OCI-LY3 (cell line): ENCODE results near the gene CHURC1.

ENCODE experiments used
- EZH2phosphoT487 ChIP-seq: fragments of 200-600 bp; shearing (Covaris generic); IDR thresholded peaks from 2 replicates; pipeline ENCODE4 v1.6.1; 2018; ENCODE audit warnings: antibody characterized with exemption, mixed run types, low read depth
- TF ChIP-seq, protein P1 (sequence below): fragments of 200-600, 300-600 bp; sonication (generic); IDR thresholded peaks from 2 replicates; pipeline ENCODE4 v1.5.1; 2014; ENCODE audit warnings: antibody characterized with exemption, low read length, low read depth

DNA sequence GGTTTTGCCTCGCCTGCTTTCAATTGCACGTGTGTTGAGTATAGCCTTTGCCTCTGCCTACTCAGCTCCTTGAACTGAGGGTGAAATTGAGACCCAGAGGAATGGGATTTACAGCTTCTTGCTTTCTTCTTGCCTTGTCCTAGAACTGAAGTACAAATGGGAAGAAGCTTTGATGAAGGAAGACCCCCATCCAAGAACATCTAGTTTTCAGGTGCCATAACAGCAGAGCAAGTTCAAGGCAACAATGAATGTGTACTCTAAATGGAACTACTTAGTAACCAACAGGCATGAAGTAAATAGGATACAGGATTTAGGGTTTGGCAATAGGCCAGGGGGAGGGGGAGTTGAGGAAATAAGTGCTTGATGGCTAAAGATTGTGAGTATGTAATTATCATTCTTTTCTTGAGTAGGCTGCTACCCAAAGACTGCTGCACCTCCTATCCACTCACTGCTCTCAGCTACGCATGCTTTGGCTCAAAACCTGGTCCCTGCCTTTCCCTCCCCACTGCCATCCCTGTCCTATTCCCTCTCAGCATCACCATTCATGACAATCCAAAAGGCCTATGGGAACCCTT lies 26.2 kb downstream of the CHURC1 start:
- TF ChIP-seq, protein P1, sequence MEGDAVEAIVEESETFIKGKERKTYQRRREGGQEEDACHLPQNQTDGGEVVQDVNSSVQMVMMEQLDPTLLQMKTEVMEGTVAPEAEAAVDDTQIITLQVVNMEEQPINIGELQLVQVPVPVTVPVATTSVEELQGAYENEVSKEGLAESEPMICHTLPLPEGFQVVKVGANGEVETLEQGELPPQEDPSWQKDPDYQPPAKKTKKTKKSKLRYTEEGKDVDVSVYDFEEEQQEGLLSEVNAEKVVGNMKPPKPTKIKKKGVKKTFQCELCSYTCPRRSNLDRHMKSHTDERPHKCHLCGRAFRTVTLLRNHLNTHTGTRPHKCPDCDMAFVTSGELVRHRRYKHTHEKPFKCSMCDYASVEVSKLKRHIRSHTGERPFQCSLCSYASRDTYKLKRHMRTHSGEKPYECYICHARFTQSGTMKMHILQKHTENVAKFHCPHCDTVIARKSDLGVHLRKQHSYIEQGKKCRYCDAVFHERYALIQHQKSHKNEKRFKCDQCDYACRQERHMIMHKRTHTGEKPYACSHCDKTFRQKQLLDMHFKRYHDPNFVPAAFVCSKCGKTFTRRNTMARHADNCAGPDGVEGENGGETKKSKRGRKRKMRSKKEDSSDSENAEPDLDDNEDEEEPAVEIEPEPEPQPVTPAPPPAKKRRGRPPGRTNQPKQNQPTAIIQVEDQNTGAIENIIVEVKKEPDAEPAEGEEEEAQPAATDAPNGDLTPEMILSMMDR: no peak
- TF ChIP-seq EZH2phosphoT487: no peak
